H1 (cell line): ENCODE data around the gene RAMP3. TPM values are rescaled to one million over a fixed set of nuclear protein-coding genes. Genes with fewer than 3 reads are reported as not detected.

ENCODE experiments used
- CTCF ChIA-PET: fragments of 300-600 bp; sonication (Branson Sonifier 250); formaldehyde crosslinking; loops from one replicate; lab custom pipeline; 2021; ENCODE audit not compliant: partially characterized antibody; lab: Charles Lee
- POLR2A ChIA-PET: fragments of 300-600 bp; sonication (Branson Sonifier 250); formaldehyde crosslinking; loops from one replicate; lab custom pipeline; 2021; ENCODE audit warnings: inconsistent platforms; ENCODE audit not compliant: partially characterized antibody; lab: Charles Lee
- DNase-seq, 2 experiments: peaks; one replicate each; pipeline versions ENCODE4 v3.0.0 to v3.0.0-alpha.2; 2010 to 2022; ENCODE audit warnings: low spot score in 2 of 2, low read depth in 1 of 2, mixed read lengths in 1 of 2
- FAIRE-seq: peaks from 2 replicates; lab custom pipeline; 2011; peaks lifted over from hg19 to GRCh38; lab: Jason Lieb, UNC
- H2AFZ ChIP-seq: 2 replicates; pipeline ENCODE4 v1.8.1; 2012; ENCODE audit warnings: low read length, inconsistent platforms
- H2AK5ac ChIP-seq: 2 replicates; pipeline ENCODE4 v1.6.1; 2013; ENCODE audit warnings: low read depth, low read length
- H2BK120ac ChIP-seq: replicated peaks from 2 replicates; pipeline ENCODE3; 2013; ENCODE audit warnings: low read depth, low read length, inconsistent platforms
- H2BK12ac ChIP-seq: 2 replicates; pipeline ENCODE4 v1.6.1; 2013; ENCODE audit warnings: low read depth, low read length
- H2BK15ac ChIP-seq: 2 replicates; pipeline ENCODE4 v1.6.1; 2013; ENCODE audit warnings: low read length
- H2BK20ac ChIP-seq: 2 replicates; pipeline ENCODE4 v1.6.1; 2013; ENCODE audit warnings: low read length
- H2BK5ac ChIP-seq: 2 replicates; pipeline ENCODE4 v1.6.1; 2013; ENCODE audit warnings: low read depth, low read length
- H3K14ac ChIP-seq: 2 replicates; pipeline ENCODE4 v1.6.1; 2013; ENCODE audit warnings: inconsistent platforms; ENCODE audit not compliant: insufficient read length
- H3K18ac ChIP-seq: 2 replicates; pipeline ENCODE4 v1.6.1; 2013; ENCODE audit warnings: low read length; ENCODE audit errors: extremely low read depth
- H3K23ac ChIP-seq: 2 replicates; pipeline ENCODE4 v1.6.1; 2013; ENCODE audit warnings: inconsistent platforms; ENCODE audit not compliant: insufficient read length
- H3K23me2 ChIP-seq: 2 replicates; pipeline ENCODE4 v1.6.1; 2013; ENCODE audit warnings: low read depth, low read length
- H3K27ac ChIP-seq: 2 replicates; pipeline ENCODE4 v1.6.1; 2011; ENCODE audit warnings: low read depth, low read length, inconsistent platforms
- H3K27me3 ChIP-seq, 4 experiments: replicated peaks in 1 of 4; 1 replicate in 1 of 4; 2 replicates in 3 of 4; pipeline versions ENCODE4 v1.6.1 to v1.8.1; 2011 to 2013; ENCODE audit warnings: low read length in 3 of 4, mild to moderate bottlenecking in 3 of 4, inconsistent platforms in 2 of 4, mixed read lengths in 2 of 4, moderate library complexity in 1 of 4; ENCODE audit not compliant: control insufficient read depth in 3 of 4, insufficient read depth in 3 of 4; ENCODE audit errors: extremely low read depth in 1 of 4
- H3K36me3 ChIP-seq, 4 experiments: 2 replicates each; pipeline versions ENCODE4 v1.6.1 to v1.8.1; 2011 to 2013; ENCODE audit warnings: mild to moderate bottlenecking in 4 of 4, low read length in 3 of 4, moderate library complexity in 2 of 4, control low read depth in 1 of 4, inconsistent platforms in 1 of 4; ENCODE audit not compliant: insufficient read depth in 4 of 4, control insufficient read depth in 2 of 4
- H3K4ac ChIP-seq: replicated peaks from 2 replicates; pipeline ENCODE3; 2013; ENCODE audit warnings: low read length, low read depth, mixed read lengths, inconsistent platforms; ENCODE audit not compliant: insufficient read length
- H3K4me1 ChIP-seq, 4 experiments: replicated peaks in 1 of 4; 1 replicate in 1 of 4; 2 replicates in 3 of 4; pipeline versions ENCODE4 v1.6.1 to v1.8.1; 2011 to 2013; ENCODE audit warnings: low read length in 3 of 4, inconsistent platforms in 2 of 4, mixed read lengths in 1 of 4; ENCODE audit not compliant: insufficient read depth in 4 of 4, control insufficient read depth in 3 of 4
- H3K4me2 ChIP-seq, 2 experiments: 2 replicates each; pipeline versions ENCODE4 v1.6.1 to v1.8.1; 2011 to 2013; ENCODE audit warnings: low read depth in 2 of 2, low read length in 2 of 2, control low read depth in 1 of 2, inconsistent platforms in 1 of 2, mild to moderate bottlenecking in 1 of 2; ENCODE audit not compliant: insufficient read depth in 1 of 2
- H3K4me3 ChIP-seq, 4 experiments: fragments of 200-600, 300-600 bp in 1 of 4; sonication (generic), shearing (Covaris generic), sonication (Bioruptor Twin) in 1 of 4; 2 replicates each; pipeline versions ENCODE4 v1.5.1 to v1.8.1; 2011 to 2016; ENCODE audit warnings: low read length in 4 of 4, low read depth in 3 of 4, control low read depth in 2 of 4, inconsistent platforms in 2 of 4, mild to moderate bottlenecking in 2 of 4, mixed read lengths in 1 of 4, moderate library complexity in 1 of 4; ENCODE audit not compliant: insufficient read depth in 2 of 4; ENCODE audit errors: extremely low read depth in 1 of 4
- H3K56ac ChIP-seq: replicated peaks from 2 replicates; pipeline ENCODE3; 2013; ENCODE audit warnings: low read depth, mild to moderate bottlenecking, mixed read lengths, low read length, inconsistent platforms; ENCODE audit not compliant: insufficient read length
- H3K79me1 ChIP-seq: 2 replicates; pipeline ENCODE4 v1.6.1; 2013; ENCODE audit warnings: low read depth, low read length, control low read depth
- H3K79me2 ChIP-seq, 2 experiments: 2 replicates each; pipeline versions ENCODE4 v1.6.1 to v1.8.1; 2012 to 2013; ENCODE audit warnings: low read length in 2 of 2, mild to moderate bottlenecking in 2 of 2, inconsistent platforms in 1 of 2; ENCODE audit not compliant: insufficient read depth in 2 of 2, control insufficient read depth in 1 of 2
- H3K9ac ChIP-seq, 4 experiments: replicated peaks in 1 of 4; 1 replicate in 1 of 4; 2 replicates in 3 of 4; pipeline versions ENCODE4 v1.6.1 to v1.8.1; 2011 to 2013; ENCODE audit warnings: low read depth in 3 of 4, low read length in 3 of 4, control low read depth in 2 of 4, mild to moderate bottlenecking in 2 of 4, moderate library complexity in 2 of 4, inconsistent platforms in 1 of 4; ENCODE audit errors: extremely low read depth in 1 of 4
- H3K9me3 ChIP-seq, 2 experiments: 2 replicates each; pipeline versions ENCODE4 v1.6.1 to v1.8.1; 2012 to 2013; ENCODE audit warnings: mild to moderate bottlenecking in 2 of 2, moderate library complexity in 2 of 2, control low read depth in 1 of 2, inconsistent platforms in 1 of 2, low read depth in 1 of 2, low read length in 1 of 2, mixed read lengths in 1 of 2; ENCODE audit not compliant: insufficient read depth in 2 of 2
- H4K20me1 ChIP-seq, 2 experiments: replicated peaks in 1 of 2; 2 replicates each; pipeline versions ENCODE3 to v1.8.1; 2011 to 2013; ENCODE audit warnings: inconsistent platforms in 2 of 2, low read length in 2 of 2, mild to moderate bottlenecking in 1 of 2; ENCODE audit not compliant: insufficient read depth in 2 of 2, control insufficient read depth in 1 of 2
- H4K5ac ChIP-seq: 2 replicates; pipeline ENCODE4 v1.6.1; 2013; ENCODE audit warnings: low read length, low read depth, mixed read lengths, inconsistent platforms; ENCODE audit not compliant: insufficient read length
- H4K8ac ChIP-seq: 2 replicates; pipeline ENCODE4 v1.8.0; 2013; ENCODE audit warnings: mild to moderate bottlenecking, moderate library complexity, low read length, inconsistent platforms; ENCODE audit not compliant: insufficient read depth; ENCODE audit errors: extremely low read depth
- H4K91ac ChIP-seq: replicated peaks from 2 replicates; pipeline ENCODE3; 2013; ENCODE audit warnings: low read length, mixed read lengths, inconsistent platforms; ENCODE audit not compliant: insufficient read length
- TAF7 ChIP-seq: optimal IDR thresholded peaks from 2 replicates; pipeline ENCODE3; 2011; ENCODE audit warnings: low read depth, mild to moderate bottlenecking, inconsistent platforms, low read length, moderate library complexity, borderline replicate concordance
- WGBS, 2 experiments: shearing (Covaris generic) in 1 of 2; methylation state at CpG; one replicate each; pipeline versions ENCODE4 v1.1.6 to v1.1.7; 2013 to 2015; ENCODE audit warnings: low lambda C conversion rate in 2 of 2, mixed read lengths in 2 of 2, inconsistent platforms in 1 of 2, low coverage in 1 of 2, missing lambda C conversion rate in 1 of 2; ENCODE audit not compliant: insufficient replicate concordance in 2 of 2, insufficient coverage in 1 of 2, insufficient read length in 1 of 2; ENCODE audit errors: extremely low coverage in 1 of 2, missing lambda C conversion rate in 1 of 2; 5-methylcytosine and 5-hydroxymethylcytosine counted together
- polyA plus RNA-seq, 7 experiments: library from polyadenylated mRNA; depleted of rRNA in 3 of 7; stranded (reverse) in 5 of 7; unstranded in 2 of 7; fragments of >200 nt in 5 of 7; fragments of 200-250 nt in 2 of 7; gene quantifications; 1 replicate in 5 of 7; 2 replicates in 1 of 7; 4 replicates in 1 of 7; pipeline versions ENCODE4 v1.2.1 to v1.2.3, GENCODE V29; 2011 to 2013; ENCODE audit warnings: missing spikeins in 2 of 7, mixed read lengths in 2 of 7
- total RNA-seq: library from RNA; stranded (reverse); fragmentation: NEBNext Ultra II Directional; extraction: Animal tissue kit (Norgen Biotek cat#: 25700); gene quantifications from 2 replicates; pipeline ENCODE4 v1.2.1, GENCODE V29; 2021

Gene RAMP3
- total and polyA plus RNA-seq, 2 of the 8 experiments (the other 6 are each of a cell fraction or from before 2014, with no cell fraction given) = 0.88 to 0.98 TPM

- peaks cover 6% of the 10 kb centered on the region for H3K23me2 ChIP-seq
- H3K36me3 ChIP-seq = no peaks in the 10 kb centered on the region
- no peak overlapping the region for H3K4me2 ChIP-seq
- H2BK12ac ChIP-seq = no peak overlapping the region
- no peaks in the 10 kb centered on the region for H3K9me3 ChIP-seq
- no peaks in the 10 kb centered on the region for H3K79me2 ChIP-seq
- no peak overlapping the region for H3K9ac ChIP-seq
- DNase-seq = no peak
- H2BK120ac ChIP-seq = no peak overlapping the region
- H2BK5ac ChIP-seq = no peak overlapping the region
- H4K20me1 ChIP-seq = peaks cover 0 to 7% of the 10 kb centered on the region in 2 experiments
- no peak overlapping the region for H4K91ac ChIP-seq
- no peak overlapping the region for H3K23ac ChIP-seq
- POLR2A ChIA-PET = no interaction called here
- no peaks in the 10 kb centered on the region for H3K79me1 ChIP-seq
- H2BK20ac ChIP-seq = no peak overlapping the region
- no peak overlapping the region for H2AK5ac ChIP-seq
- H3K56ac ChIP-seq = no peak overlapping the region
- H4K8ac ChIP-seq = no peak overlapping the region
- peaks cover 0 to 5% (median 0%) of the 10 kb centered on the region in 4 experiments; a peak in 3 of 7 replicates for H3K4me1 ChIP-seq
- CTCF ChIA-PET = interaction anchor here (1.1 to 6.2 kb wide), 8 partner anchors 8 to 436 kb away, joined by 3 to 56 read pairs (median 4); no protein-coding TSS in a partner anchor
- no peak overlapping the region for H3K14ac ChIP-seq
- H3K4ac ChIP-seq = no peak overlapping the region
- H4K5ac ChIP-seq = no peak overlapping the region
- no peak overlapping the region for H3K18ac ChIP-seq
- 92% methylated on average over 9 of the region's 9 CpGs; no CpG with 5 or more reads in 1 of the 2 experiments for WGBS, 2 experiments
- H2AFZ ChIP-seq = no peak overlapping the region
- no peak overlapping the region for H3K4me3 ChIP-seq
- H2BK15ac ChIP-seq = no peak overlapping the region
- no peak for TF ChIP-seq TAF7
- TF ChIP-seq, all 59 proteins: peak for 0
- FAIRE-seq = no peak
- peaks cover 0 to 24% (median 16%) of the 10 kb centered on the region in 4 experiments; a peak in 5 of 7 replicates for H3K27me3 ChIP-seq
- no peak overlapping the region for H3K27ac ChIP-seq
These were observed 2.2 kb upstream of the RAMP3 start for GRCh38 chr7:45155357-45155900.
